ENCODE data around the gene CSNK1G3.

DNA sequence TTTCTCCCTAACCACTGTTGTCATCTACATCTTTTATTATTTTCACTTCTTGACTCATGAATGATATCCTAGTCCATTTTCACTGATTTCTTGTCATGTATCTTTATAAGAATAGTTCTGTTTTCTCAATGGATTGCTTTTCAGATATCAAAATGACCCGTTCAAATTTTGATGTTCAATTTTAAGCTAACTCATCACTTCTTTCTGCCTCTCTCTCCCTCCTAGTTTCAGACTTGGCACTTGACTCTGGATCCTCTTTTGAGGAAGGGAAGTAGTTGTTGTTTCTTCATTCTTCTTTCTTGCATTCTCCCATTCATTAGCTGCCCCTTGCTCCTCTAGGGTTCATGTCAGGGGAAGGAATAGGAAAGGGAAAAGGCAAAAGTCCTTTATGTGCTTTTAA, 23.7 kb downstream of the CSNK1G3 start:
- TF ChIP-seq GATA2 (IDR thresholded peaks at IDR 0.05; ENCODE audit: low read depth, low read length) (no peak), GATA3 (IDR thresholded peaks at IDR 0.05; ENCODE audit: low read depth, low read length) (no peak)

All from SH-SY5Y (cell line).